Measurements from ENCODE around the gene THOC7. TPM values are rescaled to one million over a fixed set of nuclear protein-coding genes. Genes with fewer than 3 reads are reported as not detected.

THOC7 gene
- total and polyA plus RNA-seq, 12 donors: 34.8 to 144 (median 65.7) TPM

GRCh38 chr3:63911873-63912767 lies 48.5 kb upstream of the THOC7 start, which contains the start of gene SCAANT1:
SCAANT1 (minus strand) TSS chr3:63912383.
- intact Hi-C loops (cut with DNase I): loop anchor here (10.0 kb wide), 1 partner anchor 83 kb away; no protein-coding TSS in a partner anchor
- Histone ChIP-seq H3K27ac (peak within 1 kb of the TSS; percentile 83 to 100 (median 99)), H3K4me1 (replicated peaks in 1 of 2) (peaks cover 12 to 35% of the 10 kb centered on the region in 2 donors), H3K36me3 (replicated peaks in 1 of 2) (peaks cover 0 to 13% of the 10 kb centered on the region in 2 donors), H3K9me3 (replicated peaks in 1 of 3) (no peaks in the 10 kb centered on the region), H3K4me3 (peak within 1 kb of the TSS; percentile 13 to 96 (median 80)), H3K27me3 (no peaks in the 10 kb centered on the region)
- WGBS, 4 donors: 0 to 1% (median 1%) methylated on average over 29 to 115 of the region's 115 CpGs
- peak; percentile 89 to 95 (median 93) for DNase-seq
- TF ChIP-seq CTCF (IDR thresholded peaks at IDR 0.05): peak in 5 of 6 experiments; percentile 7 to 45 (median 29)
- TF ChIP-seq POLR2A (IDR thresholded peaks at IDR 0.05): peak; percentile 82 to 88

- Histone ChIP-seq H3K36me3 (replicated peaks in 1 of 2) (peaks cover 0 to 10% of the 10 kb centered on the region in 2 donors), H3K4me3 (peak overlapping the region; percentile 13 to 96 (median 80)), H3K9me3 (replicated peaks in 1 of 3) (no peaks in the 10 kb centered on the region), H3K27me3 (no peaks in the 10 kb centered on the region), H3K4me1 (replicated peaks in 1 of 2) (peaks cover 12 to 35% of the 10 kb centered on the region in 2 donors), H3K27ac (peak overlapping the region; percentile 83 to 100 (median 99))
- WGBS, 4 donors: 0 to 1% (median 0%) methylated on average over 13 to 18 of the region's 18 CpGs
- intact Hi-C loops (cut with DNase I): loop anchor here (10.0 kb wide), 1 partner anchor 83 kb away; no protein-coding TSS in a partner anchor
- TF ChIP-seq POLR2A (IDR thresholded peaks at IDR 0.05) (no peak), CTCF (IDR thresholded peaks at IDR 0.05) (no peak)
- no peak for DNase-seq
Observed at GRCh38 chr3:63911509-63911872, 47.9 kb upstream of the THOC7 start.

GRCh38 chr3:63910891-63911290 lies 47.3 kb upstream of the THOC7 start:
- no peak for DNase-seq
- H3K27ac ChIP-seq: peak overlapping the region in 3 of 5 donors; percentile 98 to 100 (median 99)

More at GRCh38 chr3:63910891-63911290, 47.3 kb upstream of the THOC7 start:
- intact Hi-C loops (cut with DNase I): loop anchor here (10.0 kb wide), 1 partner anchor 84 kb away; no protein-coding TSS in a partner anchor
- peaks cover 12 to 35% of the 10 kb centered on the region in 2 donors for H3K4me1 ChIP-seq (replicated peaks in 1 of 2)
- peak overlapping the region in 1 of 4 donors; percentile 96 for H3K4me3 ChIP-seq
- H3K27me3 ChIP-seq: no peaks in the 10 kb centered on the region
- H3K36me3 ChIP-seq (replicated peaks in 1 of 2): peaks cover 0 to 4% of the 10 kb centered on the region in 2 donors
- 28 to 55% (median 47%) methylated on average over 1 of the region's 1 CpG for WGBS, 4 donors
- no peaks in the 10 kb centered on the region for H3K9me3 ChIP-seq (replicated peaks in 1 of 3)
- TF ChIP-seq CTCF (IDR thresholded peaks at IDR 0.05) (no peak), POLR2A (IDR thresholded peaks at IDR 0.05) (no peak)

All from adrenal gland (tissue), 12 donors.